Uterus (tissue), 2 donors: ENCODE data around the gene SMARCC2.

Experiments
- CTCF ChIP-seq, 4 experiments: fragments of 200-600 bp in 2 of 4; fragments of 450-650 bp in 2 of 4; sonication (generic) in 2 of 4; IDR thresholded peaks; one replicate each; pipeline ENCODE4 v1.5.1; 2016 to 2019; ENCODE audit warnings: antibody characterized with exemption in 4 of 4, mild to moderate bottlenecking in 2 of 4, moderate library complexity in 1 of 4
- POLR2A ChIP-seq, 2 donors: fragments of 450-650 bp; IDR thresholded peaks; one replicate each; pipeline ENCODE4 v1.6.1; 2016; ENCODE audit warnings: antibody characterized with exemption in 2 of 2, mild to moderate bottlenecking in 1 of 2, moderate library complexity in 1 of 2

DNA sequence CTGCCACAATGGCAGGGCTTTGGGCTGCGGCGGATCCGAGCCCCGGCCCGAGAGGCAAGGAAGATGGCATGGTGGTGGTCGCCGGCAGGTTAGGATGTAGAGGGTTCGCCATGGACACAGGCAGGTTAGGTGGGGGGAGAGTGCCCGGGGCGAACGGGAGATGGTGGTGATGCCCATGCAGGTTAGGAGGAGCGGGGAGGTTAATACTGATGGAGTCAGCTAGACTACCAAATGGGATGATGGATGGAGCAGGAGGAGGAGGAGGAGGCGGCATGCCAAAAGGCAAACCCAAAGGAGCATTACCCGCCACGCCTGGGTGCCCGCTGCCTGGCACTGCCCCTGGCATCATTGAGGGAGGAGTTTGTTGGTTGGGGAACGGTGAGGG, 24.9 kb downstream of the SMARCC2 start:
- TF ChIP-seq CTCF (IDR thresholded peaks at IDR 0.05) = no peak
- TF ChIP-seq POLR2A (IDR thresholded peaks at IDR 0.05) = no peak
